Germinal center (tissue), 1 donor: Measurements from ENCODE around the gene DENND1A.

Source experiments
- DNase-seq: peaks from one replicate; pipeline ENCODE4 v3.0.0; 2012; ENCODE audit warnings: mixed read lengths, low spot score

The DENND1A gene

GRCh38 chr9:123617286-123617685 lies 312.6 kb downstream of the DENND1A start:
- no peak for DNase-seq

DNA sequence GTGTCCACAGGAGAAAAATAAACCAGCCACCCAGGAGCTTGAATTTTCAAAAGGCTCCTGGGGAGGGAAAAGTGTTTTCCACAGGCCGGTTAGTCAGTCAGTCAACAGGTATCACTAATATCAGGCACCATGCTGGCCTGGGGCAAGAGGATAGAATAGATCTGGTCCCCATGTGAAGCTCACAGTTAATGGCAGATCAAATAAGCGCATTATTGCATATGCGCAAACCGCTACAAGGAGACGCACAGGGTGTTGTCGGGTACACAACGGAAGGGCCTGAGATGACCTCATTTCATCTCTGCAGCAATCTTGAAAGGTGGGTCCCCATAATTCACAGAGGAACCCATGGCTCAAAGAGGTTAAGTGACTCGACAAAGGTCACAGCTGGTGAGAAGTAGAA lies 313.2 kb downstream of the DENND1A start:
- DNase-seq = no peak

DNA sequence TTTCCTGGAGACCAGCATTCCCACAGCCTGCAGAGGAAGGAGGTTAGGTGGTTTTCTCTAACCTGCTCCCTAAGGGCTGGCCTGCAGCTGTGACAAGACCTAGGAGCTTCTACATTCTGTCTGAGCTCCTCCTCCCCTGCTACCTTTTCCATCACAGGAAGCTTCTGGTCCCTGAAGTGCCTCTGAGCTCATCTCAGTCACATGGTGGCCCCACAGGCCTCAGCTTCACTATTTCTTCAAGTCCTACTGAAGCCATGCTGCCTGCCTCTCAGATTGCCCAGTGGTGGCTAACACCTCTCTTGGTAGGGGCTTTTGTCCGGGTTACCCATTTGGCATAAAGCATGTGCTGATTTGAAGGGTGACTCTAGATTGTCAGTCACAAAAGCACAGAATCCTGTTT lies 314.5 kb downstream of the DENND1A start:
- DNase-seq = no peak

DNA sequence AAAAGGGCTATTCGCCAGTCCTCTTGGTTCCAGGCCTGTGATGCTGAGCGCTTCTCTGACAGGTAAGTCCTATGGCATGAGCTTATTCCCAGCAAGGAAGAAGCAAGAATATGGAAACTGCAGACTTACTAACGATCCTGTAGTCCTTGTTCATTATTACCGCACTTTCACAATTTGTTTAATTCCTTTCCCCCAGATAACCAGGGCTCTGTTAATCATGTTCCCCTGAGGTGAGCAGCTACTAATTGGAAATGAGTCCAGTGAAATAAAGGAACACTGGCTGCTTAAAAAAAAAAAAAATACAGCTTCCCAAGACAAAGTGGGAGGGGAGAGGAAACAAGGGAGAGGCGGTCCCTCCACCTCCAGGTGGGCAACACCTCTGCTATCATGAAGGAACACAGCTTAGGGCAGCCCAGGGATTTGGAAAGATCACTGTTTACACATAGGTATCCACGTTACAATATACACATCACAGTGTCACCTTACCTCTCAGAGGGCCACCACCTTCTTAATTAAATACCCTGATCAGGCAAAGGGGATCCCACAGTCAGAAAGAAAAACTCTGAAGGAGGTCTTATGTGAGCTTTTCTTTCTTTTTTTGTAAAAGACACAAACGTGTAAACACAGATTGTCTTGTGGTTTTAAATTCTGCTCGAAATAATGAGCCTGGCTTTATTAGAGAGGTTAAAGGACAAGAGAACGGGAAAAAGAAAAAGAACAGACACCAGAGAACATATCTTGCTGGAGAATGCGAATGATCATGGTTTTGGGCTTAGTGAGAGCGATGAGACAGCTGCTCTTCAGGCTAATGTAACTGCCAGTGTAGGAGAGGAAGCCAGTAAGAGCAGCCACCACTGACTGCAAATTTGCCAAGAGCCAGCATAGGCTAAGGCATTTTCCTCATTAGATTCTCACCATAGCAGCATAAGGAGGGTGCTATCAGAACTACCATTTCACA lies 315.3 kb downstream of the DENND1A start:
- DNase-seq = no peak

GRCh38 chr9:123611226-123611625 lies 318.7 kb downstream of the DENND1A start:
- DNase-seq = no peak

- DNase-seq = no peak
Observed at GRCh38 chr9:123609844-123610243, 320.1 kb downstream of the DENND1A start.

DNA sequence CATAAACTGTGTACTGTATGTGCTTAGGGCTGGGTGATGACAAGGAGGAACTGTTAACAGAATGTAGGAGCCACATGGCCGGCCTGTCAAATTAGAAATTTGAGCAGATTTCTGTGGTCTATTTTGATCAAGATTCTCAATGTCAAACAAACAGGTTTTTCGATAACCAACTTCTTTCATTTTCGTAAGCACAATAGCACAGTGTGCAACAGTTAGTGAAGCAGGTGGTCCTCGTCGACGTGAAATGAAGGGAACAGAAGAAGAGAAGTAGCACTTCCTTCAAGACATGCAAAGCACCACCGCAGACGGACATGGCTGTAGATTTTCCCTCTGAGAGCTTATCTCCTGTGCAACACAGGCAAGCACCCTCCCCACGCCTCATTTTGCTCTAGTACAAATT lies 321.8 kb downstream of the DENND1A start:
- DNase-seq = peak; percentile 76

DNA sequence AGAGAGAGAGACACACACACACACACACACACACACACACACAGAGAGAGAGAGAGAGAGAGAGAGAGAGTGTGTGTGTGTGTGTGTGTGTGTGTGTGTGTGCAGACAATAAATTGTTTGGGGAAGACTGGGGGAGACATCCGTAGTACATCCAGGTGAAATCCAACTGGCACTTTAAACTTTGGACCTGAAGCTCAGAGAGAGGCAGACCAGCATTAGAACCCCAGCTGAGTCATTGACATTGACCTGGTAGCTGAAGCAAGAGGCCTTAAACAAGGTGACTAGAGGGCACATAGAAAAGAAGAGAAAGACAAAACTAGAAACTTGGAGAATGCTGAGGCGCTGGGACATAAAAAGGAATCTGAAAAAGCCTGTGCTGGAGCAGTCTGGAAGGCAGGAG lies 322.4 kb downstream of the DENND1A start:
- no peak for DNase-seq

GRCh38 chr9:123606141-123606540 lies 323.8 kb downstream of the DENND1A start:
- no peak for DNase-seq

- no peak for DNase-seq
Observed at GRCh38 chr9:123605286-123605685, 324.6 kb downstream of the DENND1A start.

DNA sequence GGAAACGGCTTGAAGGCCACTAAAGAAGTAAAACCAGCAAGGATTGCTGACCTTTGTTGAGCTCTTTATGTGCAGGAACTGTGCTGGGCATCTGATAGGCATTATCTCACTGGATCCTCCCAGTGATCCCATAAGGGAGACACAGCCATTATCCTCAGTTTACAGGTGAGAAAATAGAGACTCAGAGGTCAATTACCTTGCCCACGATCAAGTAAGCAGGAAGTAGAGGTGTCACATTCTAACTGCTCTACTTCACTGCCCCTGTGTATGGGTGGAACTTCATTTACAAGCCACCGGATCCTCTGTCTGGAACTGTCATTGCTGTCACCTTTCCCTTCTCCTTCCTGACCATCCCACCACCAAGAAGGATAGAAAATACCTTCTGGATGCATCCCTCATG lies 325.1 kb downstream of the DENND1A start:
- DNase-seq = no peak

DNA sequence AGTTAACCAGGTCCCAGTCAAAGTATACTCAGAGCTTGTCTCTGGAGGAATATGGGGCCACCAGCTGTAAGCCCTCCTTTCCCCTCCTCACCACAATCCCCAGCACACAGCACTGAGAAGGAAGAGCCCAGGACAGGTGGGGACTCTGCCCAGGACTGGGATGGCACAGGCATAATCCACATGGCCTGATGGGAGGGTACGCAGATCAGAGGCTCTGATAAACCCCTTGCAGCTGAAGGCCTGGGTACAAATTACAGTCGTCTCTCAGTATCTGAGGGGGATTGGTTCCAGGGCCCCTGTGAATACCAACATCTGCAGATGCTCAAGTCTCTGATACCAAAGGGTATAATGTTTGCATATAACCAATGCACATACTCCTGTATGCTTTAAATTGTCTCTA lies 328.1 kb downstream of the DENND1A start:
- no peak for DNase-seq

GRCh38 chr9:123599781-123600180 lies 330.1 kb downstream of the DENND1A start:
- DNase-seq = no peak

DNA sequence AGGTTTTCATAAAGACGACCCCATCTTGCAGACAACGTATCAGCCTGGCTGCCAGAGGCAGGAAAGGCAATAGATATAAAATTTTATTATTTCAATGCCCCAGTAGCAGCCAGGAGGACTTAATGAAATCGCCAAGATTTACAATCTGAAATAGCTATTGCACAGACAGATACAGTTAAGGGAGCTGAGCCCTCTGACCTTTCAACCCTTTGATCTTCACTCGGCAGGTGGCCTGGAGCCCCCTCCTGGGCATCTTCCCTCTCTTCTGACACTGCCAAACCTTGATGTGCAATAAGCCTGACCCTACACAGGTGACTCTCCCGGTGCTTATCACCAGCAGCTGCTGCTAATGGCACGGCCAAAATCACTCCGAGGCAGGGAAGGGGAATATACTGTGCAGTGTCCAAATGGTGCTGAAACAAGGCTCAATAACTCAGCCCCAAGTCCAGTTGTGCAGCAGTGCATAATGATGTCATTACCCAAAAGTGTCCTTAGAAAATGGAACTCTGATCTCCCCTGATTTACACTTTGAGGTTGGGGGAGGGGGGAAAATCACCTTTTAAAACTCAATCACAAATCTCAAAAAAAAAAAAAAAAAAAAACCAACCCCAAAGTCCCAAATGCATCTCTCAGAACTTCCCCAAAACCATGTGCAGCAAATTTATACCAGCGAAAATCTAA lies 331.9 kb downstream of the DENND1A start:
- no peak for DNase-seq

GRCh38 chr9:123597048-123597447 lies 332.9 kb downstream of the DENND1A start:
- no peak for DNase-seq

DNA sequence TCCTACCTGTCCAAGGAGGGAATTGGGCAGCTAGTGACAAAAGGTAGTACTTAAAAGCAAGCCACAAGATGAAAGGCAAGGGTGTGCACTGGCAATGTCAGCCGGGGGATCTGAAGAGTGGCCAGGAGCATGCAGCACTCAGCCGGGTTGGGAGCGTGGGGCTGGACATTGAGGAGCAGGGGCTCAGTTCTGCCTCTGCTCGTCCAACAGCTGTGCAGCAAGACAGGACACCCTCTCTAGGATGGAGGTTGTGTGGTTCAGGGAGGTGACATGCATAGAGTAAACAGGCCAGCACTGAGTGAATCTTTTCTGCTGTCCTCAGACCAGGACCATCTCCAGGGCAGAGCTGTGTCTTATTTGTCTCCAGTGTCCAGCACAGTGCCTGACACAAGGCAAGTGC lies 338.6 kb downstream of the DENND1A start:
- no peak for DNase-seq

DNA sequence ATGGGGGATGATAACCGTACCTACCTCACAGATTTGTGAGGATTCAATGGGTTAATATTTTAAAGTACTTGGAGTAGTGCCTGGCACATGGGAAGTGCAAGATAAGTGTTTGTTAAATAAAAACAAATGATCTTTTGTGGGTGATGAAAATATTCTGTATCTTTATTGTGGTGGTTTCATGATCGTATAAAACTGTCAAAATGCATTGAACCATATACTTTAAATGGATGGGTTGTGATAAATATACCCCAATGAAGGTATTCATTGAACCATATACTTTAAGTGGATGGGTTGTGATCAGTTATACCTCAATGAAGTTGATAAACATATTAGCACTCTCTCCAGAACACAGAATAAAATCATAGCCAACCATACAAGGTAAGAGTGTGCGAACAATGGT lies 339.4 kb downstream of the DENND1A start:
- no peak for DNase-seq

DNA sequence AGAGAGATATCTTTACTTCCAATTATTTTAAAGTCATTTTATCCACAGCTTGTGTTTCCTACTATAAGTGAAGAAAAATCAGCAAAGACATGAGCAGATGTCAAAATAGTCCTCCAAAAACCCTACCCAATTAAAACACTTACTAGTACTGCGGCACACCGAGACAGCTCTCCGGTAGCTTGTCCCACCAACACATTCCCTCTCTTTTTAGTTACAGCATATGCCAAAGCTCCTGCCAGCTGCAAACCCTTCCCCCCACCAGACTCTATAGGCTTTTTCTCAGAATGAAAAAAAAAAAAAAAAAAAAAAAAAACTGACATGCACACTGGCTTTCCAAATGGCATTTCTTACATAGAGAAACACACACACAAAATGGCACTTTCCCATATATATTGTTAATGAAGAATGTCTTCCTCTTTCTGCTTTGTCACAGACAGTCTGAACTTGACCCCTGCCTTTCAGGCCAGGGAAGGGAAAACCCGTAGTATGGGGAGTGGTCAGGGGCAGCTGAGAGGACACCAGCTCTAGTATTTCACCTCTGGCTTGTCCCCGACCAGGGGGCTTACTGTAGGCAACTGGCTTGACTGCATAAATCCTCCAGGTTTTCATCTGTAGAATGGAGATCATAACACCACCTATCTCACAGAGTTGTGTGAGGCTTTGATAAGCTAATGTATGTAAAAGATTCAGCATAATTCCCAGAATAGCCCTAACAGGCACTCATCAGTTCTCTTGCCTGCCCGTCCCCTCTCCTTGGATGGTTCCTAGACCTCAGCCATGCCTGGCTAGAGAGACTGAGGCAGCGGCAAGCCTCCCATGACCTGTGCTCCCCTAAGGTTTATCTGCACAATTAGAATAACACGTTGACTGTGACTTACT lies 340.3 kb downstream of the DENND1A start:
- no peak for DNase-seq

GRCh38 chr9:123586275-123586674 lies 343.7 kb downstream of the DENND1A start:
- DNase-seq = no peak

DNA sequence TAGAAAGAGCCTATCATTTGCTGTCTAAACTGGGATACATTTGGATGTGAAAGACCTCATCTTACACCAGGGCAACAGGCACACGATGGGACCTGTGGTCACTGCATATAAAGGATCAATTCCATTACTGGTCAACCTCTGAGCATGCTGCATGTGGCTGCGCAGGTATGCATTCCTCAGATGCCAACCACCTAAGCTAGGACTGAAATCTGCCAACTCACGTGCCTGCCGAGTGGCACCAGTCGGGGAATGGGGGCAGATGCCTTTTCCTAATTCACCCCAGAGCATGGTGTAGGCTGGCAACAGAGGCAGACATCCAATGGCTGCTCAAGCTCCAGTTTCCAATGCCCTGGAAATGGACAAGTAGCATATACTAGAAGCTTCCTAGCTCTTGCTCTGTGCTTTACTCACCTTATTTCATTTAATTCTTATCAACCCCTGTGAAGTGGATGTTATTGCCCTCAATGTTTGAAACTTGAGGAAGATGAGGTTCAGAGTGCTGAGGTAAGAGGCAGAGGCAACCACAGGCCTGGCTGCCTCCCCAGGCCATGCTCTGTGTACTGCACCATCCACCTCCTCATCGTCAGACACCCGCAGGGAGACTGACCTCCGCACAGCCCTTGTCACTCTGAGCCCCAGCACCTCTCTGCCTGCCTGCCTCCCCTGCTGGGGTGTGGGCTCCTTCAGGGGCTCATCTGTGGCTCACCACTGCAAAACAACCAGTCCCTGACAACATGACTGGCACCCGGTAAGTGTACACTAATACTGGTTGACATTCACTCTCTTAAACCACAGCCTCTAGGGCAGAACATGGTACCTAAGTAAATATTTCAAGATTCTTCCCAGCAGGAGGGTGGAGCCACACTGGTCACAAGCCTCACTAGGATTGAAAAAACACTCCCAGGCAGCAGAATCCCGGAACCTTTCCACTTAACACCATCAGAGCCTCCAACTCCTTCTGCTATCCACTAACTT lies 345.4 kb downstream of the DENND1A start:
- no peak for DNase-seq

DNA sequence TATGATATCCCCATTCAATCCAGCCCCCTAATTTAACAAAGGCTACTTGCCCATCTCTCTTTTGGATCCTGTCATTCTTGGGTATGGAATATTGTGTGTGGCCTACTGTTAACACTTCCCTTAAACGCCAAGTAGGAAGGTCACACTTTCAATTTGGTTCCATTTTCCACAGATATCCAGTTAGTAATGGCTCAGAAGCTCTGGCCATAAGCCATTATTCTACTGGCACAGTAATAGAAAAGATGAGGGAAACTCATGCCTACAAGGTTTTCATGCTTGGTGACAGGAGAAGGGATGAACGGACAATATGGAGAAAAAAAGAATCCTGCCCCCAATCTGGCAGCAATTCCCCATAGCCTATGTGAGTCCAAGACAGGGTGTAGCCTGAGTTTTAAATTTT lies 346.3 kb downstream of the DENND1A start:
- DNase-seq = no peak
